K562 (cell line): ENCODE measurements around the gene ENTREP3. TPM values are rescaled to one million over a fixed set of nuclear protein-coding genes. Genes with fewer than 3 reads are reported as not detected.
A peak's percentile ranks its signal among the peaks of the same experiment; 100 is the strongest.

Experiments used
- ARID4B ChIP-seq: sonication (generic); formaldehyde crosslinking; IDR thresholded peaks from 2 replicates; pipeline ENCODE4 v1.8.0; 2022; ENCODE audit warnings: mild to moderate bottlenecking, missing genetic modification reagents
- CBX8 ChIP-seq: fragments of 200-600 bp; sonication (generic); IDR thresholded peaks from 2 replicates; pipeline ENCODE4 v1.6.1; 2012; ENCODE audit warnings: borderline replicate concordance, mixed run types, low read depth, mild to moderate bottlenecking, moderate library complexity, mixed read lengths, low read length, control low read depth, inconsistent platforms; ENCODE audit not compliant: poor library complexity, severe bottlenecking; ENCODE audit errors: extremely low read depth
- CTBP1 ChIP-seq: fragments of 450-650 bp; IDR thresholded peaks from 2 replicates; pipeline ENCODE4 v1.6.1; 2016; ENCODE audit warnings: borderline replicate concordance
- DMBX1 ChIP-seq: fragments of 250-450 bp; sonication (Bioruptor Pico); IDR thresholded peaks from 2 replicates; pipeline ENCODE4 v1.8.0; 2022; ENCODE audit warnings: inconsistent platforms, mild to moderate bottlenecking, moderate library complexity, borderline replicate concordance
- FIP1L1 ChIP-seq: fragments of 200-400 bp; formaldehyde crosslinking; IDR thresholded peaks from 2 replicates; pipeline ENCODE4 v1.6.1; 2018; ENCODE audit warnings: mild to moderate bottlenecking, low read depth, low read length; ENCODE audit not compliant: poor library complexity, severe bottlenecking
- HNRNPH1 ChIP-seq: fragments of 200-400 bp; formaldehyde crosslinking; optimal IDR thresholded peaks from 2 replicates; pipeline ENCODE3; 2017; ENCODE audit warnings: low read depth, mild to moderate bottlenecking, low read length, moderate library complexity
- NCOA2 ChIP-seq, 2 experiments: fragments of 450-650 bp; IDR thresholded peaks; 2 replicates each; pipeline ENCODE4 v1.6.1; 2018; ENCODE audit warnings: mild to moderate bottlenecking in 2 of 2, moderate library complexity in 1 of 2; ENCODE audit not compliant: partially characterized antibody in 2 of 2
- NFIX ChIP-seq: fragments of 250-450 bp; sonication (Bioruptor Pico); IDR thresholded peaks from 2 replicates; pipeline ENCODE4 v1.4.0; 2020; ENCODE audit warnings: low read depth, mild to moderate bottlenecking, moderate library complexity
- POLR2AphosphoS2 ChIP-seq: IDR thresholded peaks from 2 replicates; pipeline ENCODE4 v1.6.1; 2012; ENCODE audit warnings: low read length, improper control_type of control experiment
- SAFB2 ChIP-seq: fragments of 200-400 bp; formaldehyde crosslinking; IDR thresholded peaks from 2 replicates; pipeline ENCODE4 v1.6.1; 2018; ENCODE audit warnings: borderline replicate concordance, low read length, low read depth, moderate library complexity; ENCODE audit not compliant: severe bottlenecking
- SAP30 ChIP-seq: fragments of 200-600 bp; sonication (generic); IDR thresholded peaks from 2 replicates; pipeline ENCODE4 v1.6.1; 2012; ENCODE audit warnings: borderline replicate concordance, low read depth, mild to moderate bottlenecking, moderate library complexity, low read length, control low read depth, inconsistent platforms; ENCODE audit not compliant: insufficient read depth, poor library complexity, severe bottlenecking
- SP2 ChIP-seq: IDR thresholded peaks from 2 replicates; pipeline ENCODE4 v1.6.1; 2011; ENCODE audit warnings: mild to moderate bottlenecking, low read depth, low read length, moderate library complexity; ENCODE audit not compliant: poor library complexity, severe bottlenecking; ENCODE audit errors: extremely low read depth
- SREBF1 ChIP-seq: fragments of 150-350 bp; IDR thresholded peaks from 2 replicates; pipeline ENCODE4 v1.6.1; 2014; ENCODE audit warnings: antibody characterized with exemption, low read depth, low read length, borderline replicate concordance
- TAF15 ChIP-seq: fragments of 200-400 bp; formaldehyde crosslinking; IDR thresholded peaks from 2 replicates; pipeline ENCODE4 v1.6.1; 2017; ENCODE audit warnings: mild to moderate bottlenecking, low read depth, low read length, moderate library complexity
- TSC22D4 ChIP-seq: fragments of 450-650 bp; IDR thresholded peaks from 2 replicates; pipeline ENCODE4 v1.6.1; 2016; ENCODE audit warnings: missing genetic modification characterization, missing biosample characterization, control low read depth
- ZC3H4 ChIP-seq: sonication (generic); formaldehyde crosslinking; IDR thresholded peaks from 2 replicates; pipeline ENCODE4 v1.9.0; 2021; ENCODE audit warnings: missing genetic modification reagents, borderline replicate concordance
- ZFP30 ChIP-seq: fragments of 250-450 bp; sonication (Bioruptor Pico); IDR thresholded peaks from 2 replicates; pipeline ENCODE4 v1.8.0; 2022; ENCODE audit warnings: moderate library complexity, mild to moderate bottlenecking, inconsistent platforms, borderline replicate concordance
- ZNF583 ChIP-seq: fragments of 250-450 bp; sonication (Bioruptor Pico); IDR thresholded peaks from 2 replicates; pipeline ENCODE4 v1.4.0; 2020
- ZNF586 ChIP-seq: fragments of 450-650 bp; formaldehyde crosslinking; conservative IDR thresholded peaks from 2 replicates; pipeline ENCODE4 v1.4.0; 2020; ENCODE audit warnings: mild to moderate bottlenecking, moderate library complexity
- ZSCAN29 ChIP-seq: fragments of 450-650 bp; IDR thresholded peaks from 2 replicates; pipeline ENCODE4 v1.6.1; 2017
- polyA plus RNA-seq, 8 experiments: library from polyadenylated mRNA; depleted of rRNA in 4 of 8; stranded (reverse) in 5 of 8; unstranded in 3 of 8; fragments of >200 nt; fragmentation: Nextera tagmentation in 2 of 8; fragmentation: Illumina TruSeq in 1 of 8; extraction: Ambion mirVana in 2 of 8; extraction: Trizol in 1 of 8; gene quantifications; 2 replicates each; pipeline versions ENCODE4 v1.2.1 to v1.2.3, GENCODE V29; 2011 to 2014; ENCODE audit warnings: inconsistent platforms in 1 of 8, missing spikeins in 1 of 8
- total RNA-seq, 7 experiments: library from RNA; depleted of rRNA in 6 of 7; stranded (reverse); fragments of >200 nt in 6 of 7; fragmentation: Illumina TruSeq in 2 of 7; extraction: Trizol in 2 of 7; gene quantifications; 2 replicates each; pipeline versions ENCODE4 v1.2.1 to v1.2.3, GENCODE V29; 2011 to 2021; ENCODE audit warnings: low replicate concordance in 1 of 7
- TF ChIP-seq, protein P1 (sequence below): sonication (generic); formaldehyde crosslinking; IDR thresholded peaks from 2 replicates; pipeline ENCODE4 v1.8.0; 2022; ENCODE audit warnings: mild to moderate bottlenecking, missing genetic modification reagents, borderline replicate concordance

Gene ENTREP3
- total and polyA plus RNA-seq, 9 of the 15 experiments (the other 6 are each of a cell fraction or from before 2014, with no cell fraction given), result 1.9 to 41.8 (median 5.9) TPM

GRCh38 chr1:155208541-155209311, 46.6 kb downstream of the ENTREP3 start, which contains the start of gene MTX1 (continued):
- TF ChIP-seq ARID4B (CRISPR knock-in tag) (no peak; the same call in 1 of the 2 replicates), NCOA2 (IDR thresholded peaks at IDR 0.05; ENCODE audit: partially characterized antibody in 2 of 2) (no peak), ZC3H4 (CRISPR knock-in tag) (0 out of 2 replicates have a peak, but pooled peaks have one; percentile 54), FIP1L1 (peak; percentile 76), DMBX1 (CRISPR knock-in tag) (no peak), SP2 (no peak), CTBP1 (peak; percentile 47), ZFP30 (CRISPR knock-in tag) (no peak), TAF15 (no peak), SAP30 (peak; percentile 85), POLR2AphosphoS2 (no peak), CBX8 (no peak), ZNF586 (no peak), SAFB2 (no peak), ZSCAN29 (no peak), NFIX (no peak), SREBF1 (no peak), ZNF583 (CRISPR knock-in tag) (no peak), TSC22D4 (tag) (no peak), HNRNPH1 (no peak)
- TF ChIP-seq, protein P1, sequence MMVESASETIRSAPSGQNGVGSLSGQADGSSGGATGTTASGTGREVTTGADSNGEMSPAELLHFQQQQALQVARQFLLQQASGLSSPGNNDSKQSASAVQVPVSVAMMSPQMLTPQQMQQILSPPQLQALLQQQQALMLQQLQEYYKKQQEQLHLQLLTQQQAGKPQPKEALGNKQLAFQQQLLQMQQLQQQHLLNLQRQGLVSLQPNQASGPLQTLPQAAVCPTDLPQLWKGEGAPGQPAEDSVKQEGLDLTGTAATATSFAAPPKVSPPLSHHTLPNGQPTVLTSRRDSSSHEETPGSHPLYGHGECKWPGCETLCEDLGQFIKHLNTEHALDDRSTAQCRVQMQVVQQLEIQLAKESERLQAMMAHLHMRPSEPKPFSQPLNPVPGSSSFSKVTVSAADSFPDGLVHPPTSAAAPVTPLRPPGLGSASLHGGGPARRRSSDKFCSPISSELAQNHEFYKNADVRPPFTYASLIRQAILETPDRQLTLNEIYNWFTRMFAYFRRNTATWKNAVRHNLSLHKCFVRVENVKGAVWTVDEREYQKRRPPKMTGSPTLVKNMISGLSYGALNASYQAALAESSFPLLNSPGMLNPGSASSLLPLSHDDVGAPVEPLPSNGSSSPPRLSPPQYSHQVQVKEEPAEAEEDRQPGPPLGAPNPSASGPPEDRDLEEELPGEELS (CRISPR knock-in tag), result no peak
